ENCODE measurements around the gene CCDC13. TPM values are rescaled to one million over a fixed set of nuclear protein-coding genes. Genes with fewer than 3 reads are reported as not detected.

The CCDC13 gene
- total and polyA plus RNA-seq, 2 experiments from 2014 or later = 0.27 to 0.45 TPM

GRCh38 chr3:42786212-42786611, 13.2 kb upstream of the CCDC13 start:
- H3K9me2 ChIP-seq (ENCODE audit: insufficient read depth) = no peaks in the 10 kb centered on the region
- H3K4me1 ChIP-seq (ENCODE audit: insufficient read depth) = no peaks in the 10 kb centered on the region
- TF ChIP-seq CTCF (conservative IDR thresholded peaks at IDR 0.05; ENCODE audit: low read depth in 2 of 2) (no peak), ZNF114 (CRISPR knock-in tag; IDR thresholded peaks at IDR 0.05) (no peak), ZNF331 (CRISPR knock-in tag; IDR thresholded peaks at IDR 0.05; ENCODE audit: low read depth) (no peak), ZNF462 (CRISPR knock-in tag; IDR thresholded peaks at IDR 0.05) (no peak), ETS1 (IDR thresholded peaks at IDR 0.05) (no peak), EZH2 (IDR thresholded peaks at IDR 0.05; ENCODE audit: low read depth, unreplicated experiment) (no peak), CREB1 (CRISPR knock-in tag; IDR thresholded peaks at IDR 0.05; ENCODE audit: low read depth) (no peak), JUNB (IDR thresholded peaks at IDR 0.05; ENCODE audit: unreplicated experiment) (no peak)
- no peak for DNase-seq (ENCODE audit: low spot score)
- H3K27me3 ChIP-seq (ENCODE audit: insufficient read depth) = no peaks in the 10 kb centered on the region
- Mint-ChIP-seq H3K27me3 (ENCODE audit: insufficient read depth, low read depth, poor library complexity) (no peaks in the 10 kb centered on the region), H3K27ac (no peak overlapping the region), H3K4me3 (no peak overlapping the region), H3K36me3 (ENCODE audit: low read depth) (peaks cover 46% of the 10 kb centered on the region; the same call in 2 of the 3 replicates), H3K4me1 (no peaks in the 10 kb centered on the region), H3K9me3 (no peaks in the 10 kb centered on the region)
- no peaks in the 10 kb centered on the region for H3F3A ChIP-seq (replicated peaks; ENCODE audit: low read depth)
- peaks cover 29% of the 10 kb centered on the region for H3K79me2 ChIP-seq (replicated peaks; ENCODE audit: insufficient read depth)
- H3K4me3 ChIP-seq = no peak overlapping the region
- no peak for ATAC-seq
- peaks cover 15% of the 10 kb centered on the region; the same call in 1 of the 2 replicates for H3K36me3 ChIP-seq (ENCODE audit: insufficient read depth)
- no peak overlapping the region for H3K27ac ChIP-seq (ENCODE audit: low read depth)
- H4K20me1 ChIP-seq (replicated peaks; ENCODE audit: insufficient read depth) = peaks cover 15% of the 10 kb centered on the region
- no peak overlapping the region for H3K4me2 ChIP-seq
- H2AFZ ChIP-seq = no peak overlapping the region
